IMR-90 (cell line): ENCODE measurements around the gene ATRN. TPM values are rescaled to one million over a fixed set of nuclear protein-coding genes. Genes with fewer than 3 reads are reported as not detected.

Experiments used
- ATAC-seq: fragments of 200-7000 bp; cut with Tn5 transposase; 2 replicates; pipeline ENCODE4 v1.9.1; 2020; ENCODE audit warnings: low read depth, mild to moderate bottlenecking, moderate library complexity
- BruUV-seq: library from RNA; stranded (reverse); fragments of 400-500 nt; replicated peaks from 2 replicates; lab custom pipeline; 2021; lab: Mats Ljungman, UMichigan
- CTCF ChIA-PET: fragments of 300-600 bp; formaldehyde crosslinking; extraction: SDS; loops from one replicate; lab custom pipeline; 2021; ENCODE audit warnings: antibody characterized with exemption; lab: Yijun Ruan, JAX
- POLR2A ChIA-PET: fragments of 300-600 bp; sonication (Branson Sonifier 250); formaldehyde crosslinking; loops from one replicate; lab custom pipeline; 2022; ENCODE audit warnings: antibody characterized with exemption; ENCODE audit not compliant: unreplicated experiment; lab: Charles Lee
- DNase-seq: peaks from one replicate; pipeline ENCODE4 v3.0.0; 2013
- H2AFZ ChIP-seq: replicated peaks from 2 replicates; pipeline ENCODE3; 2013; ENCODE audit warnings: low read length, mild to moderate bottlenecking; ENCODE audit not compliant: poor library complexity
- H2AK5ac ChIP-seq: 2 replicates; pipeline ENCODE4 v1.6.1; 2013; ENCODE audit warnings: low read depth, low read length, inconsistent platforms
- H2AK9ac ChIP-seq: replicated peaks from 2 replicates; pipeline ENCODE3; 2013; ENCODE audit warnings: mild to moderate bottlenecking, low read depth, low read length, moderate library complexity; ENCODE audit not compliant: poor library complexity
- H2BK120ac ChIP-seq: 2 replicates; pipeline ENCODE4 v1.6.1; 2013; ENCODE audit warnings: low read depth, low read length, inconsistent platforms
- H2BK15ac ChIP-seq: 3 replicates; pipeline ENCODE4 v1.6.1; 2013; ENCODE audit warnings: low read depth, low read length, inconsistent platforms
- H2BK20ac ChIP-seq: 2 replicates; pipeline ENCODE4 v1.6.1; 2013; ENCODE audit warnings: low read depth, mild to moderate bottlenecking, inconsistent platforms, low read length, moderate library complexity
- H2BK5ac ChIP-seq: 2 replicates; pipeline ENCODE4 v1.6.1; 2013; ENCODE audit warnings: mild to moderate bottlenecking, low read depth, low read length, inconsistent platforms; ENCODE audit not compliant: poor library complexity, severe bottlenecking
- H3K14ac ChIP-seq: replicated peaks from 2 replicates; pipeline ENCODE4 v1.6.1; 2013; ENCODE audit warnings: low read depth, low read length, inconsistent platforms
- H3K18ac ChIP-seq: 2 replicates; pipeline ENCODE4 v1.6.1; 2013; ENCODE audit warnings: low read depth, low read length, control low read depth
- H3K23ac ChIP-seq: 2 replicates; pipeline ENCODE4 v1.6.1; 2013; ENCODE audit warnings: low read depth, low read length, inconsistent platforms
- H3K27ac ChIP-seq: 2 replicates; pipeline ENCODE4 v1.5.1; 2013; ENCODE audit warnings: mild to moderate bottlenecking, control low read depth, low read length; ENCODE audit not compliant: insufficient read depth
- H3K27me3 ChIP-seq: 2 replicates; pipeline ENCODE4 v1.6.1; 2013; ENCODE audit warnings: low read length; ENCODE audit not compliant: control insufficient read depth, insufficient read depth
- H3K36me3 ChIP-seq: 2 replicates; pipeline ENCODE4 v1.6.1; 2013; ENCODE audit warnings: low read length, mixed read lengths; ENCODE audit not compliant: control insufficient read depth, insufficient read depth
- H3K4ac ChIP-seq: 2 replicates; pipeline ENCODE4 v1.6.1; 2013; ENCODE audit warnings: low read depth, low read length, inconsistent platforms
- H3K4me1 ChIP-seq: 2 replicates; pipeline ENCODE4 v1.6.1; 2013; ENCODE audit warnings: low read length, mixed read lengths; ENCODE audit not compliant: control insufficient read depth, insufficient read depth
- H3K4me2 ChIP-seq: 2 replicates; pipeline ENCODE4 v1.6.1; 2013; ENCODE audit warnings: low read depth, mild to moderate bottlenecking, control low read depth, low read length, moderate library complexity
- H3K4me3 ChIP-seq: 2 replicates; pipeline ENCODE4 v1.5.1; 2013; ENCODE audit warnings: low read depth, mild to moderate bottlenecking, control low read depth, low read length, moderate library complexity; ENCODE audit not compliant: insufficient read depth
- H3K56ac ChIP-seq: 2 replicates; pipeline ENCODE4 v1.6.1; 2013; ENCODE audit warnings: low read length, inconsistent platforms; ENCODE audit not compliant: insufficient read depth; ENCODE audit errors: extremely low read depth
- H3K79me1 ChIP-seq, 2 experiments: 2 replicates each; pipeline ENCODE4 v1.6.1; 2013; ENCODE audit warnings: low read length in 2 of 2, inconsistent platforms in 1 of 2, low read depth in 1 of 2
- H3K9ac ChIP-seq: 2 replicates; pipeline ENCODE4 v1.6.1; 2013; ENCODE audit warnings: low read depth, low read length, control low read depth
- H3K9me1 ChIP-seq: 2 replicates; pipeline ENCODE4 v1.6.1; 2013; ENCODE audit warnings: low read length, inconsistent platforms; ENCODE audit not compliant: insufficient read depth
- H3K9me3 ChIP-seq: 2 replicates; pipeline ENCODE4 v1.6.1; 2013; ENCODE audit warnings: low read length; ENCODE audit not compliant: control insufficient read depth, insufficient read depth
- H4K20me1 ChIP-seq: 2 replicates; pipeline ENCODE4 v1.6.1; 2013; ENCODE audit warnings: low read length, inconsistent platforms; ENCODE audit not compliant: insufficient read depth
- H4K5ac ChIP-seq: 2 replicates; pipeline ENCODE4 v1.6.1; 2013; ENCODE audit warnings: mild to moderate bottlenecking, low read depth, low read length, control low read depth
- H4K8ac ChIP-seq, 2 experiments: 2 replicates each; pipeline ENCODE4 v1.6.1; 2013; ENCODE audit warnings: low read depth in 2 of 2, low read length in 2 of 2, control low read depth in 1 of 2, inconsistent platforms in 1 of 2
- H4K91ac ChIP-seq: 2 replicates; pipeline ENCODE4 v1.6.1; 2013; ENCODE audit warnings: low read depth, low read length, inconsistent platforms; ENCODE audit not compliant: insufficient read depth
- MAFK ChIP-seq: IDR thresholded peaks from 2 replicates; pipeline ENCODE4 v1.6.1; 2012; ENCODE audit warnings: low read depth, low read length, improper control_type of control experiment
- NFE2L2 ChIP-seq: fragments of 150-350 bp; IDR thresholded peaks from 2 replicates; pipeline ENCODE4 v1.6.1; 2016; ENCODE audit warnings: low read depth, mild to moderate bottlenecking, low read length
- SMC3 ChIP-seq: fragments of 150-350 bp; IDR thresholded peaks from 2 replicates; pipeline ENCODE4 v1.6.1; 2016; ENCODE audit warnings: low read depth, mild to moderate bottlenecking, antibody characterized with exemption, low read length, moderate library complexity
- WGBS, 2 experiments: methylation state at CpG; one replicate each; pipeline versions ENCODE4 v1.1.5 to v1.1.7; 2013; ENCODE audit warnings: missing lambda C conversion rate in 2 of 2; ENCODE audit not compliant: insufficient read length in 1 of 2; ENCODE audit errors: extremely low coverage in 2 of 2; 5-methylcytosine and 5-hydroxymethylcytosine counted together
- dilution Hi-C: fragments of 300-500 bp; cut with HindIII; formaldehyde crosslinking; loops from one replicate; pipeline ENCODE4 v1.14.3; 2018; ENCODE audit warnings: low sequenced_read_pairs; ENCODE audit not compliant: unreplicated experiment
- in situ Hi-C: fragments of 300-500 bp; cut with MboI; formaldehyde crosslinking; loops from 3 replicates; pipeline ENCODE4 v1.14.3; 2019; ENCODE audit warnings: low sequenced_read_pairs, inconsistent platforms, mixed read lengths
- intact Hi-C: fragments of 100-400 bp; cut with micrococcal nuclease; formaldehyde crosslinking; loops from 2 replicates; pipeline ENCODE4 v1.10.0; 2022
- polyA plus RNA-seq, 3 experiments: library from polyadenylated mRNA; depleted of rRNA; stranded (reverse); fragments of >200 nt; gene quantifications; 2 replicates each; pipeline ENCODE4 v1.2.3, GENCODE V29; 2012; ENCODE audit warnings: low replicate concordance in 1 of 3
- total RNA-seq: library from RNA; depleted of rRNA; stranded (reverse); fragments of >200 nt; gene quantifications from 2 replicates; pipeline ENCODE4 v1.2.3, GENCODE V29; 2012

ATRN gene
- total and polyA plus RNA-seq, 2 of the 4 experiments (the other 2 are of a cell fraction) = 32.3 to 46.2 TPM

GRCh38 chr20:3514012-3514642 lies 43.3 kb downstream of the ATRN start:
- no peak overlapping the region; the same call in 1 of the 2 replicates for H4K91ac ChIP-seq

More at GRCh38 chr20:3514012-3514642, 43.3 kb downstream of the ATRN start:
- ChIA-PET CTCF (no interaction called here), POLR2A (no interaction called here)
- Histone ChIP-seq H3K36me3 (no peaks in the 10 kb centered on the region), H3K4me1 (peaks cover 13% of the 10 kb centered on the region), H2AK9ac (no peak overlapping the region), H2BK20ac (no peak overlapping the region), H3K14ac (no peak overlapping the region), H4K5ac (peak overlapping the region; percentile 84; the same call in 1 of the 2 replicates), H3K27ac (peak overlapping the region; percentile 98; the same call in 1 of the 2 replicates), H3K4me3 (no peak overlapping the region), H3K27me3 (no peaks in the 10 kb centered on the region), H2BK5ac (peak overlapping the region; percentile 95), H2BK120ac (0 out of 2 replicates have a peak overlapping the region, but pooled peaks have one; percentile 23), H3K4ac (no peak overlapping the region), H3K23ac (no peak overlapping the region), H4K8ac (peak overlapping the region; percentile 20 to 64; a peak in 1 of 4 replicates), H3K56ac (no peak overlapping the region), H2AK5ac (no peak overlapping the region), H3K9ac (no peak overlapping the region), H2AFZ (no peak overlapping the region), H3K18ac (peak overlapping the region; percentile 89), H2BK15ac (no peak overlapping the region), H3K79me1 (peaks cover 8 to 28% of the 10 kb centered on the region in 2 experiments; a peak in 3 of 4 replicates), H3K9me1 (peaks cover 5% of the 10 kb centered on the region), H4K20me1 (peaks cover 4% of the 10 kb centered on the region; the same call in 1 of the 2 replicates), H3K4me2 (peak overlapping the region; percentile 75), H3K9me3 (no peaks in the 10 kb centered on the region)
- intact Hi-C loops = no loop called here
- DNase-seq (peak; percentile 54), ATAC-seq (peak; percentile 72)
- in situ Hi-C loops = no loop called here
- BruUV-seq = no TSS peak
- TF ChIP-seq SMC3 (no peak), MAFK (peak; percentile 80), NFE2L2 (peak; percentile 14; the same call in 1 of the 2 replicates)
- dilution Hi-C loops = no loop called here
- WGBS, 2 experiments = no CpG with 5 or more reads among the region's 3 CpGs
